Retinal pigment epithelial cell (primary cell): Measurements from ENCODE around the gene EXOSC9.

Experiments
- DNase-seq: peaks from one replicate; pipeline ENCODE4 v3.0.0-alpha.2; 2010; ENCODE audit warnings: low read depth
- H3K4me3 ChIP-seq: 2 replicates; pipeline ENCODE4 v1.5.1; 2011; ENCODE audit warnings: mild to moderate bottlenecking, low read length, control low read depth, moderate library complexity
- CTCF ChIP-seq: conservative IDR thresholded peaks from 2 replicates; pipeline ENCODE4 v1.5.1; 2011; ENCODE audit warnings: low read depth, low read length, control low read depth, inconsistent platforms

EXOSC9 gene

GRCh38 chr4:121823505-121824170, 22.5 kb downstream of the EXOSC9 start, which contains the start of gene CCNA2:
CCNA2 (minus strand) TSS chr4:121823883; CDS start chr4:121823628, 255 bp downstream.
- peak; percentile 92 for DNase-seq
- TF ChIP-seq CTCF = peak; percentile 9
- peak within 1 kb of the TSS; percentile 88 for H3K4me3 ChIP-seq

GRCh38 chr4:121824171-121824527, 23.0 kb downstream of the EXOSC9 start:
- TF ChIP-seq CTCF = no peak
- DNase-seq = no peak
- H3K4me3 ChIP-seq = peak overlapping the region; percentile 88

- no peak for TF ChIP-seq CTCF
- DNase-seq = no peak
- no peak overlapping the region for H3K4me3 ChIP-seq
These were observed 23.8 kb downstream of the EXOSC9 start for GRCh38 chr4:121824950-121825349.

- DNase-seq = no peak
- no peak overlapping the region for H3K4me3 ChIP-seq
- no peak for TF ChIP-seq CTCF
These were observed 26.7 kb downstream of the EXOSC9 start for GRCh38 chr4:121827853-121828252.

- no peak for DNase-seq
- no peak overlapping the region for H3K4me3 ChIP-seq
- no peak for TF ChIP-seq CTCF
These were observed 28.4 kb downstream of the EXOSC9 start for GRCh38 chr4:121829511-121829910.

GRCh38 chr4:121838136-121838535, 37.0 kb downstream of the EXOSC9 start:
- H3K4me3 ChIP-seq = no peak overlapping the region
- no peak for TF ChIP-seq CTCF
- no peak for DNase-seq

GRCh38 chr4:121842862-121843261, 41.7 kb downstream of the EXOSC9 start:
- no peak overlapping the region for H3K4me3 ChIP-seq
- no peak for DNase-seq
- no peak for TF ChIP-seq CTCF
